GM21423 (cell line): ENCODE measurements around the gene COBL.
"Not testable (repeated sequence)": the region's sequence is repeated elsewhere in the genome, so short reads cannot be mapped to it uniquely, and the experiment has no call there.

ENCODE experiments used
- ATAC-seq: cut with Tn5 transposase; IDR thresholded peaks from one replicate; pipeline ENCODE4 v1.9.1; 2021; ENCODE audit warnings: mild to moderate bottlenecking, moderate library complexity; ENCODE audit not compliant: unreplicated experiment

COBL gene

DNA sequence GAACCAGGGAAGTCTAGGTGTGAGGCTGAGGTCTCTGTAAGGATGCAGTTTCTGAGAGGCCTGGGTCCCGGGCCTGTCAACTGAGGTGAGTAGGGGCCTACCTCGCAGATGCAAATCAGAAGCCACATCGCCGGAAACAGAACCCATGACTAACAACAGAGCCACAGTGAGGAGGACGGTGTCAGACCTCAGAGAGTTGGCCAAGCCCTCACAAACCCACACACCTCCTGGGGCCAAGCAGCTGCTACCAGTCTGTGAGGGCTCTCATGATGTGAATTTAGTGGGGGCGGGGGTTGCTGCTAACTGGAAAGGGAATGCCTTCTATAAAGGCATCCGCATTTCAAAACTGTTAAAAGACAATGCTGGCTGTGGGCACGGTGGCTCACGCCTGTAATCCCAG lies 103.0 kb downstream of the COBL start:
- no peak for ATAC-seq

DNA sequence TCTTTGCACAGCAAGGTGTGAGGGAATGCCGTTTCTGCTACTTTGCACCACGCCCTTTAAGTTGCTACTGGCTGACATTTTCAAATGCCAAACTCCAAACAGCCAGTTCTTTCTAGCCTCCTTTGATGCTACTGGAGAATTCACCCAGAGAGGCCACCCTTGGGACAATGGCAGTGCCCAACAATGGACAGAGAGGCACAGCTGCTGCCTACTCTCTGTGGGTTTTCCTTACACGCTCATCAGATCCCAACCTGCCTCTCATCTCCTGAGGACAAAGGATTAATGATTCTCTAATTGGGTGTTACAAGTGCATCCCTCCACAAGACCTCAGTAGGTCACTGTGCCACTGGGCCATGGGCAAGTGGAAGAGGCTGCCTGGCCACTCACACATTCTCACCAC lies 105.8 kb downstream of the COBL start:
- no peak for ATAC-seq

DNA sequence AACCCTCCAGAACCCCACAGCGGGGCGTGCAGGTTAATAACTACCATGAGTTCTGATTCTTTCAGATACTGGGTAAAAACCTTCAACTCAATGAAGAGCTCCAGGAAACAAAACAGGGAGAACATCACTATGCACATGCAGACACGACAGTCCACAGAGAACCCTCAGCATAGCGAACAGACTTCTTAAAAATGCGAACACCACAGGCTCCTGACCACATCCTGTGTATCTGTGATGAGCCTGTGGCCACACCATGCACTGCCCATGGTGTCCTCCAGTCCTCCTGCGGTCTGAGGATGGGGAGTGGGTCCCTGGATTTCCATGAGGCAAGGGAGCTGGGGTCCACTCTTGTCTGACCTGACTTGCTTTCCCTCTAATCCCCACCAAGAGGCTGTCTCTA lies 107.2 kb downstream of the COBL start:
- ATAC-seq: no peak

DNA sequence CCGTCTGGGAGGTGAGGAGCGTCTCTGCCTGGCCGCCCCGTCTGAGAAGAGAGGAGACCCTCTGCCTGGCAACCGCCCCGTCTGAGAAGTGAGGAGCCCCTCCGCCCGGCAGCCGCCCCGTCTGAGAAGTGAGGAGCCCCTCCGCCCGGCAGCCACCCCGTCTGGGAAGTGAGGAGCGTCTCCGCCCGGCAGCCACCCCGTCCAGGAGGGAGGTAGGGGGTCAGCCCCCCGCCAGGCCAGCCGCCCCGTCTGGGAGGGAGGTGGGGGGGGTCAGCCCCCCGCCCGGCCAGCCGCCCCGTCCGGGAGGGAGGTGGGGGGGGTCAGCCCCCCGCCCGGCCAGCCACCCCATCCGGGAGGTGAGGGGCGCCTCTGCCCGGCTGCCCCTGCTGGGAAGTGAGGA lies 108.5 kb downstream of the COBL start:
- not testable (repeated sequence) for ATAC-seq

DNA sequence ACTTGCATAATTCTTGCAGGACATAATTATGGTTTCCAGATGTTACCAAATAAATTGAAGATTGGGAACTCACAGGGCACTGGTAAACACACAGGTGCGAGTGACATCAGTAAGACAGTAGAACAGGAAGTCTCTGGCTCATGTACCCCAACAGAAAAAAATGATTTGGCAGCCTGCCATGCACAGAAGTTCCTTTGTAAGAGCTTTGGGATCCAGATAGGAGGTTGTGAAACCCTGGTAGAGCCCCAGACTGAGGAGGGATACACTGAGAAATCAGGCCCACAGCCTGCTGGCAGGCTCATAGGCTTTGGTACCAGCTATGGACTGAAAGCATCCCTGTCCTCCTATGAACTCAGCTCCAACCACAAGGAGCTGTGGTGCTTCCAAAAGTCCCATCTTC lies 118.0 kb downstream of the COBL start:
- ATAC-seq: no peak

DNA sequence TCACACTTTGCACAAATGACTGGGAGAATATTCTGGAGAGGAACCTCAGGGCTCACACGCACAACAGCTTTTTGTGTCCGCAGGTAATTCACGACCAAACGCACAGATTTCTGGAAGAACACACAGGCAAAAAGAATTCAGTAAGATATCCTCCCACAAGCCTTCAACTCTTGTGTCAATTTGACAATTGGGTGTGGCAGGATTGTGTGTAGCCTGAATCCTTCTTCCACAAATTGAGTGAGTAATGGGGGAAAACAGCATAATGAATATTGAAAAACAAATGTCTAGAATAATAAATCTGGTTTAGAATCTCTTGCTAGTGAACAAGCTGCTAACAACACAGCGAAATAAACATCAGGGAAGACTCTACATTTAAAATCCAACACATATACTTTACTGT lies 125.6 kb downstream of the COBL start:
- ATAC-seq: no peak

DNA sequence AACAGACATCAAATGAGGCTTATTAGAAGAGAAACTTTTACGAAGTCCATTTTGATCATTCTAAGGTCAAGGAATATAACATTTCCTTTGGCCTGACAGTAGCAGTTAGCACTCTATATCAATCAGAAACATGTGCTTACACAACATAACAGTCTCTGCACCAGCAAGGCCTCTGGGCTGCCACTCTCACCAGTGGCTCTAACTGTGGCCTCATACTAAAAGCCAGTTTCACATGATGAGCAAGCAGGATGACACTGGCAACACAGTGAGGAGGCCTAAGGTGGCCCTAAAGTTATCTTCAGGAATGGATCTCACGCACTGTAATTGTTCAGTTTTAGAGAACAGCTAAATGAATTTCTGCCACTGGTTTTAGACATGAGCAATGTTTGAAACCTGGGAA lies 126.8 kb downstream of the COBL start:
- no peak for ATAC-seq

DNA sequence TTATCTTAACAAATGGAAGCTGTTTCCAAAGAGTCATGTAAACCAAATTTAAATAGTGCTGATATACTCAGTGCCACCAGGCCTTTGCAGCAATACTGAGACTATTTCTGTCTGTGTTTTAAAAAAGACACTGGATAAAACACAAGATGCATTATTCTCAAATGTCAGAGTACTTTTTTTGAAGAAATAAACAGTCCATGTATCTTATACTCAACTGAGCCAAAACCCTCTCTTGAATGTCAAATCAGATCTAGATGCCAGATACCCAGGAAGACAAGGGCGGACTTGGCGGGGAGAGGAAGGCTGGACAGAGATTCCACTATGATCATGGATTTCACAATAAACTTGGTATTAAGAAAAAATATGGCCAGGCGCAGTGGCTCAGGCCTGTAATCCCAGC lies 127.6 kb downstream of the COBL start:
- no peak for ATAC-seq

DNA sequence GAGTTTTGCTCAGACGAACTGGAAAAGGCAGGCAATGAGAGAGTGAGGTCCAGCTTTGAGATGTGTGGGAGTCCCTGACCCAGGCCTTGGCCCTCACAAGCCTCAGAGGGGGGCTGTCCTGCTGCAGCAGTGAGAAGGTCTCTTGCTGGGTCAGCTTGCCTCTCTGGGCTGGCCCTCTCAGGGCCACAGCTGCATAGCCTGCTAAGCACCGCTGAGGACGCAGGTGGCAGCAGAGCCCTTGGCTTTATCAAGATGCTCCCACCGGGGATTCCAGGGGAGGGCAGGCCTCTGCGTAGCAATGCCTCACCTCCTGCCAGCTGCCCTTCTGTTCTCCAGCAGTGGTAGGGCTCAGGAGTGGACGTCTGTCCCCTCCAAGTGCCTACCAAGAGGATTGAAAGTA lies 128.7 kb downstream of the COBL start:
- no peak for ATAC-seq

DNA sequence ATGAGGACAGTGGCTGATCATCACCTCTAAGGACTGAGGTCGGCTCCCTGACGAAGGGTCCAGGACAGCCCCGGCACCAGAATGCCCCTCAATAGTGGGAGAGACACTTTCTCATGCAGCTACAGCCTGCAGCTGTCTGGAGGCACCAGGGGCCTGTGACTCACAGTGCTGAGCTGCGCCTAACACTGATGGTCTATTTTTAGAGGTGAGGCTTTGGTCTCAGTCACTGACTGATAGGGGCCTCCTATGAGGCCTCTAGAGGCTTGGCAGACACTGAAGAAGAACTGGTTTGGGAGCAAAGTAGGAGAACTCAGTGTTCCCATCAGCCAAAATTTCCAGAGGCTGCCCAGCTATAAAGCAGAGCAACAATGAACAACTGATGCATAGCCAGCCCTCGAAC lies 130.1 kb downstream of the COBL start:
- ATAC-seq: no peak

DNA sequence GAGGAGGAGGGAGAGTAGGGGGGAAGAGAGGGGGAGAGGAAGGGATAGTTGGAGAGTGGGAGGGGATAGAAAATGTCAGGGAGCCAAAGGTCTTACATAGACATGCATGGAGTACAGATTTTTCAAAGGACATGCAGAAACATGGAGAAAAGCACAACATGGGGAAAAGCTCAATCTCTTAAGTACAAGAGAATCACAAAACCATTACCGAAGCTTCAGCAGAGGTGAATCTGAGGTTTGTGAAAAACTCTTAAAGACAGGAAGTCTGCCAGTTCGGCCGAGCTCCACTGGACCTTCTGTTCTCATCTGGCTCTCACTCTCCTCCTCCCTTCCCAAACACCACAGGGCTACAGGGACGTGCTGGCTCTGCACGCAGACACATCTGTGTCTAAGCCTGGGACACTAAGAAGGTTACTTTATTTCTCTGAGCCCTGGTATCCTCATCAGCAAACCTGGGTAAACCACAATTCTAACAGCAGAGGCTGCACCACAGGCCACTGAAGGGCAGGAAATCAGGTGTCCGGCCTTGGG lies 133.9 kb downstream of the COBL start:
- ATAC-seq: no peak

DNA sequence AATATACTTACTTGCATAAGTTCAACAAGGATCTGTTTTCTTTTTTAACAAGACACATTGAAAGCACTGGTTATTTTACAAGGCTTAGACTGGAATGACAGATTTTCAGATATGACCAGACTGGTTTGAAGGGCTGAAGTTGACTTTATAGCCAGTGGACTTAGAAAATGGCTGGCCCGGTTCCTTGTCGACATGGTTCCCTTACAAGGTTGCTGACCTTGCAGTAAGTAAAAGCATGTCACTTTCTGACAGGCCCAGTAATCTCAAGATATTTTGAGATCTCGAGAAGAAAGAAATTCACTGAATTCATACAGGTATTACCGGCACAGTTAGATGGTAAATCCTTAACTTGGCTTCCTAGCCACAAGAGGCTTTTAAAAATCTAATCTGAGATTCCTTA lies 136.5 kb downstream of the COBL start:
- no peak for ATAC-seq

DNA sequence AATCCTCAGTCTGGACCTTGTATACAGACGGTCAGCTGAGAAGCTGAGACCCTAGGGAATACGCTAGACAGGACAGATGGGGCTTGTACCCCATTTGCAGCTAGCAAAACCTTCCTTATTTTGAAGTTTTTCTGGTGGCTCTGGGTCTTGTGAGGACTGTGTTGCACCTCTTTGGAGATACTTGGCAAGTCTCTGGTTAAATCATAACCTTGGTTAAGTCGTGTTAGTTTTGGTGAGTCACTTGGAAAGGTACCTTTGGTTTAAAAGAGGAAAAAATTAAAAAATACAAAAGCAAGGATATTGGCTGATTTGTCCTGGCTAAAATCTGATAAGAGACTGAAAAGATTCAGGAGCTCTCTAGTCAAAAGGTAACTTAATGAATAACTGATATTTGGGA lies 140.6 kb downstream of the COBL start:
- ATAC-seq: no peak

DNA sequence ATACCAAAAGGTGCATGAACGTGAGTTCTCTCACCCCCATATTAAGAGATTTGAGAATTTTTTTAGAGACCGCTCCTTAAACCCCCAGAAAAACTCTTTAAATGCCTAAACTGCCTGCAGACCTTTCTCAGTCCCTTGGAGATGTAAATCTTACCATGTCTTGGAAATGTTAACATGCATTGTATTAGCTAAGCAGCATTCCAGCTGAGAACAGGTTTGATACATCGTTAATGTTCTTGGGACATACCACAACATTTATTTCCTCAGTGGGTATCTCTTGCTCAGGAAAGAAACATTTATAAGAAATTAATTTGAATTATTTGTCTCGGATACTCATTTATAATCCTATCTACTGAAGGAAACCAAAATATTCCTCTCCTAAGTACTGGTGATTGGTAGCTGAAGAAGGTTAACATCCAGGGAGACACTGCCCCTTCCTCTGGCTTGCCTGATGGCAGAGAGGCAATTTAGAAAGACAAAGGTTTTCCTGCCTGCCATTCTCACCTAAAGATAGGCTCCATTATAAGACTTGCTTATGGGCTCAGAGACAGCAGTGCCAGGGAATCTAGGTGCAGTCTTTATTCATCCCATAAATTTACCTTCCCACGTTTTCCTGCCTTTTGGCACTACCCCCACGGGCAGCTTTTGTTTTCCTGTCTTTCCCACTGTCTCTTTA lies 141.2 kb downstream of the COBL start:
- ATAC-seq: no peak

DNA sequence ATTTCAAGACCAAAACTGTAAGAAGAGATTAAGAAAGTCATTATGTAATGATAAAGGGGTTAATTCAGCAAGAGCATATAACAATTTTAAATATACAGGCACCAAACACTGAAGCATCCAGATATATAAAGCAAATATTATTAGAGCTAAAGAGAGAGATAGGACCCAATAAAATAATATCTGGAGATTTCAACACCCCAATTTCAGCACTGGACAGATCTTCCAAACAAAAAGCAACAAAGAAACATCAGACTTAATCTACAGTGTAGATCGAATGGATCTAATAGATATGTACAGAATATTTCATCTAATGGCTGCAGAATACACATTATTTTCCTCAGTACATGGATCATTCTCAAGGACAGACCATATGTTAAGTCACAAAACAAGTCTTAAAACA lies 151.3 kb downstream of the COBL start:
- no peak for ATAC-seq

DNA sequence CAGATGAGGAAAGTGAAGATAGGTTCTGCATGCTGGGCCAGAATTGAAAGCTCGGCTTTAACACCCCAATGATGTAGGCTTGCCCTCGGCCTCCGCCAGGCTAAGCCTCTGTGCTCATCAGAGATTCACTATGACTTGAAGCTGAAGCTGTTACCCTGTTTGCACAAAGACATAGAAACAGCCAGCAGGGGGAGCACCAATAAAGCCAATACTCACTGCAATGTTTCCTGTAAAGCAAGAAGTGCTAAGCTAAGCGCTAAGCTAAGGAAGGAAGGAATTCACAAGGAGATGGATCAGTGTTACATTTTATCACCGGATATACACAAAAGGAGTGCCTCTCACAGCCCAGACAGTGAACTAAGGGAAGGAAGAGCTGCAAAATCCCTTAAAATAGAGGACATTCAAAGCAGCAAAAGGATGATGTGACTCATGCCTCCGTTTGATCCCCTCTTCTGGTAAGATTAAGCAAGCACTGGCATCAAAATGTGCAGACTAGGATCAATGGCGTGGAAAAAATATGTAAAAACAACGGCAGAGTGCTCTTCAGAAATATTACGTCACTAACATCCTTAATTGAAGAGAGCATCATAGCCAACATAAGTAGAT lies 153.8 kb downstream of the COBL start:
- ATAC-seq: peak; percentile 95

DNA sequence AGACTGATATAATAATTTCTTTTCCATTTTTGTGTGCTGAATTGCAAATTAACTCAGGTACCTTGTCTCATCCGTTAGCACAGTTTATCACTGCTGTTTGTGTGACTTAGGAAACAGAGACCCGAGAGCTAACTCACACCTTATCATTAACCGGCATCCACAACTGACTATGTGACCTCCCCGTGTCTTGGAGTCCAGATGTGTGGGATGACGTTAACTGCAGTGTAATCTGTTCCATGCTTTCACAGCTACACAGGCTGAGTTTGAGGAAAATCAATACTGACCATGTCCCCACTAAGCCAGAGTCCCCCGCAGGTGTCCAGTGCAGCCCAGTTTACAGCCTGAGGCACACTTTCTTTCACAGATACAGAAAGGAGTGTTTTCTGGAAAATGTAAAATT lies 154.7 kb downstream of the COBL start:
- ATAC-seq: no peak

DNA sequence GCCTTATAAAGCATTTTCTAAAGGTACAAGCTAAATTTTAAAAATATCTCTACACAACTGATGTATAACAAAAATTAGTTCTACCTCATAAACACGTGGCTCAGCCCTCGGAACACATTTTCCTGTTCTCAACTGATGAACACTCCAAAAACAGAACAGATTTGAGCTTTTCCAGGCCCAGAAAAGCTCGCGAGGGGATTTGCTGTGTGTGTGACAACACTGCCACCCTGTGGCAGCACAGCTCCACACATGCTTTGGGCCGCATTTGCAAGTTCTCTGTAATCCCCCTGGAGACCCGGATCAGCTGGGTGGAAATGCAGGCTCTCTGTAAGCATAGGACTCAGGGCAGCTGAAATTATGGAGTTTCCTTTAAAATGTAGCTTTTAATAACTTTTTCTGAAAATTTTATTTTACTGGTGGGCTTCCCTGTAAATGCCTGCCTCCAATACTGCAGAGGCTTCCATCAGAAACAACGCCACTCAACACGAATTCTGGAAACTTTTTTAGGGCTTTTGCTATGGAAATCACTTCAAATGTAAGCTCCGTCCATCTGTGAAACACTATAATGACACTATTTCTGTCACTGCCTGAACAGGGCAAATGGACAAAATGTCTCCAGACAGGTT lies 155.5 kb downstream of the COBL start:
- peak; percentile 56 for ATAC-seq

DNA sequence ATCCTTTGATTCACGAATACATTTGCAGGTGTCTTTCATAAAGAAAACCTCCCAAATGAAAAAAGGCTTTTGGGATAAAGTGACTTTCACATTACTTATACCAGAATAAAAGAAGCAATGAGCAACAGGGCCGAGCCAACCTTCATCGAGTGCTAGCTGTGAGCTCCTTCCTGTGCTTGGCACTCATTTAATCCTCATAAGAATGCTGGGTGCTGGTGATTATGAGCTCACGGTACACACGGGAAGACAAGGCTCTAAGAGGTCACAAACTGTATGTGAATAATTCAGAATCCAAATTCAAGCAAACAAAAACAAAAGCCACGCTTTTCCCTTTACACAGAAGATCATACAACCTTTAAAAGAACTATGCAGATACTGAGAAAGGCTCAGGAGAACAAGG lies 156.2 kb downstream of the COBL start:
- no peak for ATAC-seq

DNA sequence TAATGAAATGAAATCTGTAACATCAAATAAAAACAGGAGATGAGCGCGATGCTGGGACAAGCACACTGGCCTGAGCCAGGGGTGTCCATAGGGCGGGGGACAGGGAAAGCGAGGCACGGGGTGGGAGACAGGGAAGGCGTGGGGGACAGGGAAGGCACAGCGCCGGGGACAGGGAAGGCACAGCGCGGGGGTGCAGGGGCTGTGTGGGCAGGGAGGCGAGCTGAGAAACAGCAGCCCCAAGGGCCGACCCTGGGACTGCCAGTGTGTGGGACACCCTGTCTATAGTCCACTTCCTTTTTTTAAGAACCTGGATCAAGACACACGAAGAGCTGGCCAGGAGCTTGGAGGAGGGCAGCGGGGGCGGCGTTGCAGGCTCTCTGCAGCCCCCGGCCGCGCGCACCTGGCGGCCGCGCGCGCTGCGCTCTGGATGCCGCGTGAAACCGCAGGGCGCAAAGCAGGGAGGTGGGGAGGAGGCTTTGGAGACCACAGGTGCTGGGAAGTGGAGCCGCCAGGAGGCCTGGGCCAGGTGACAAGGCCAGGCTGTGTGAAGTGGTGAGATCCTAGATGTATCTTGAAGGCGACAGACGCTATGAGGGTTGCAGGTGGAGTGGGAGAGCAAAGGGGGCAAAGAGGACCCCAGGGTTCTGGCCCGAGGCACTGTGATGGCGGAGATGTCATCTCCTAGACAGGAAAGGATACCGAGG lies 157.7 kb downstream of the COBL start:
- ATAC-seq: no peak

DNA sequence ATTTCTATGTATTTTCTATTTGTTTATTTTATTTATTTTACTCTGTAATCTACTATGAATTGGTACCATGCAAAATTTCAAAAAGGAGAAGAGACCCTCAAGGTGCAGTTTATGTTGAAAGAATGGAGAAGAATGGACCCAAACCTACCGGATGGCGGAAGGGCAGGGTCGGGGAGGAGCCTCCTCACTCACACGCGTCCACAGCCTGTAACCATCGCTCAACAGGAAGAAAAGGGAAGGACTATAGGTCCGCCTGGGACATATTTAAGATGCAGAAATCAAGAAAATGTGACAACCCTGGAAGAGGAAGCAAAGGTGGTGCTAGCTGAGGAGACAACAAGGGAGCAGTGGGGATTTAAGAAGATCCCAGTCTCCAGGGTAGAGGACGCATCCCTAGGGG lies 158.4 kb downstream of the COBL start:
- no peak for ATAC-seq

DNA sequence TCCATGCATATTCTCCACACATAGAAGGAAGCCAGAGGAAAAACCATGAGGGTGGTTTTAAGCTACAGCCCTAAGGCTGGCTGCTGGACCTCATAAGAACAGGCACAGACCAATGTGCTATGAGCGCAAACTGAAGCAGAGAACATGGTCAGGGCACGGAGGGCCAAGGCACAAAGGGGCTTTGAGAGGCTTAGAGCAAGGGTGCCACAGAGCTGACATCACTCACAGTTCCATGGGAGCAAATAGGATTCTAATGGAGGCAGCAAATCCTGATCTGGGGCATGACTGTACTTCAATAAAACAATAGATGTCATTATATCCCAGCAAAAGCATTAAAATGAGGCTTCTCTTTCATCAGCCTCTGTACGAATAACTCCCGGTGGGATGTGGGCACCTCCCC lies 162.4 kb downstream of the COBL start:
- ATAC-seq: no peak
